Fibroblast of lung (primary cell): Measurements from ENCODE around the gene ANAPC2.

Experiments
- CTCF ChIP-seq, 2 donors: IDR thresholded peaks in 1 of 2; conservative IDR thresholded peaks in 1 of 2; 1 replicate in 1 of 2; 2 replicates in 1 of 2; pipeline ENCODE4 v1.5.1; 2011 to 2012; ENCODE audit warnings: low read length in 2 of 2, control low read depth in 1 of 2, inconsistent platforms in 1 of 2, low read depth in 1 of 2, mild to moderate bottlenecking in 1 of 2
- EZH2 ChIP-seq: IDR thresholded peaks from 2 replicates; pipeline ENCODE4 v1.5.1; 2012; ENCODE audit warnings: low read length, control low read depth, mild to moderate bottlenecking; ENCODE audit errors: missing control alignments

GRCh38 chr9:137216188-137216965, 28.0 kb upstream of the ANAPC2 start:
- TF ChIP-seq CTCF (conservative IDR thresholded peaks at IDR 0.05 in 1 of 2, IDR thresholded peaks at IDR 0.05 in 1 of 2; ENCODE audit: low read depth in 1 of 2, low read length in 2 of 2) (no peak), EZH2 (no peak)
